Muscle of leg (tissue), 11 donors: Measurements from ENCODE around the gene TSPAN11. TPM values are rescaled to one million over a fixed set of nuclear protein-coding genes. Genes with fewer than 3 reads are reported as not detected.

Experiments used
- DNase-seq: peaks from one replicate; pipeline ENCODE4 v3.0.0; 2013
- H3K27ac ChIP-seq: one replicate; pipeline ENCODE4 v1.5.1; 2013; ENCODE audit warnings: mild to moderate bottlenecking, low read length, control low read depth
- H3K27me3 ChIP-seq: one replicate; pipeline ENCODE4 v1.6.1; 2013; ENCODE audit warnings: low read length; ENCODE audit not compliant: control insufficient read depth, insufficient read depth
- H3K36me3 ChIP-seq: one replicate; pipeline ENCODE4 v1.6.1; 2013; ENCODE audit warnings: low read length; ENCODE audit not compliant: control insufficient read depth, insufficient read depth
- H3K4me1 ChIP-seq: one replicate; pipeline ENCODE4 v1.6.1; 2013; ENCODE audit warnings: low read length; ENCODE audit not compliant: control insufficient read depth, insufficient read depth
- H3K4me3 ChIP-seq: one replicate; pipeline ENCODE4 v1.5.1; 2013; ENCODE audit warnings: low read length, control low read depth
- H3K9me3 ChIP-seq: replicated peaks from 2 replicates; pipeline ENCODE4 v1.6.1; 2013; ENCODE audit warnings: low read depth, low read length; ENCODE audit not compliant: control insufficient read depth
- WGBS: methylation state at CpG from one replicate; pipeline ENCODE4 v1.1.5; 2013; ENCODE audit warnings: missing lambda C conversion rate; ENCODE audit not compliant: insufficient coverage; 5-methylcytosine and 5-hydroxymethylcytosine counted together
- polyA plus RNA-seq, 8 donors: library from polyadenylated mRNA; unstranded; fragments of 120-200 nt; gene quantifications; one replicate each; pipeline versions ENCODE4 v1.2.1 to v1.2.3, GENCODE V29; 2013; ENCODE audit warnings: inconsistent platforms in 1 of 8, low replicate concordance in 1 of 8; ENCODE audit not compliant: insufficient read length in 8 of 8, insufficient read depth in 1 of 8
- total RNA-seq: library from RNA; stranded (reverse); fragments of 120-200 nt; gene quantifications from one replicate; pipeline ENCODE4 v1.2.4, GENCODE V29; 2013

Gene TSPAN11
- total and polyA plus RNA-seq, 9 donors: 4.7 to 19.6 (median 9.1) TPM

DNA sequence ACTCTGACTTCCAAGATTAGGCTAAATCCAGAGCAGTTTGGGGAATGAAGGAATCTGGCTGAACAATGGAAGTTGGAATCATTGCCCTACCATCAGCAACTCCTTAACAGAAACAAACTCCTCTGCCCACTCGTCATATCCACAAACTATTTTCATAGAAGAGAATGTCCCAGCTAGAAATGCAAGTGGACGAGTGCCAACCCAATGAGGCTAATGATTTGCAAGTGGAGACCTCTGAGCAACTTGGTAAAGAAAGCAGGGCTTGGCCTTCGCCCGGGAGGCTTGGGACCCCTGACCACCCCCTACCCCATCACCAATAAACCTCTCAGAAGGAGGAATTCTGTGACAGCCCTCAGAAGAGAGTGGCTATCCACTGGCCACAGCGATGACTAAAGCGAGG is 107.1 kb downstream of the TSPAN11 start:
- no peak overlapping the region for H3K4me3 ChIP-seq
- WGBS: 100% methylated on average over 2 of the region's 6 CpGs
- H3K36me3 ChIP-seq: no peaks in the 10 kb centered on the region
- peaks cover 8% of the 10 kb centered on the region for H3K4me1 ChIP-seq
- H3K9me3 ChIP-seq: no peaks in the 10 kb centered on the region
- no peaks in the 10 kb centered on the region for H3K27me3 ChIP-seq
- DNase-seq: no peak
- no peak overlapping the region for H3K27ac ChIP-seq

DNA sequence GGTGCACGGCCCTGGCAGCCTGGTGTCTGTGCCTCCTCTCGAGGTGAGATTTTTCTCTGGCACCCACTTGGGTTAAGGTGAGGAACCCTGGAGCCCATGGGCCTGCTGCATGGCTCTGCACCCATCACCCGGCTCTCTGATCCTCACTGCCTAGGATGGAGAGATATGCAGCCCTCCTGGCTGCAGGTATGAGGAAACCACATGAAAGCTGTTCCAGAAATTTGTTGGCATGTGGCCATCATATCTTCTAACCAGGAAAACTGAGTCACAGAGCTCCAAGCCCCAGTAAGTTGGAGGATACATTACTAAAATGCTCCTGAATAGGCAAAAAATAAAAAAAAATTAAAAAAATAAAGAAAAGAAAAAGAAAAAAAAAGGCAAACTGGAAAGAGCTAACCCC is 107.8 kb downstream of the TSPAN11 start:
- DNase-seq: no peak
- WGBS: 72% methylated on average over 3 of the region's 3 CpGs
- H3K4me3 ChIP-seq: no peak overlapping the region
- peaks cover 7% of the 10 kb centered on the region for H3K4me1 ChIP-seq
- no peaks in the 10 kb centered on the region for H3K9me3 ChIP-seq
- H3K27me3 ChIP-seq: no peaks in the 10 kb centered on the region
- H3K27ac ChIP-seq: no peak overlapping the region
- no peaks in the 10 kb centered on the region for H3K36me3 ChIP-seq

DNA sequence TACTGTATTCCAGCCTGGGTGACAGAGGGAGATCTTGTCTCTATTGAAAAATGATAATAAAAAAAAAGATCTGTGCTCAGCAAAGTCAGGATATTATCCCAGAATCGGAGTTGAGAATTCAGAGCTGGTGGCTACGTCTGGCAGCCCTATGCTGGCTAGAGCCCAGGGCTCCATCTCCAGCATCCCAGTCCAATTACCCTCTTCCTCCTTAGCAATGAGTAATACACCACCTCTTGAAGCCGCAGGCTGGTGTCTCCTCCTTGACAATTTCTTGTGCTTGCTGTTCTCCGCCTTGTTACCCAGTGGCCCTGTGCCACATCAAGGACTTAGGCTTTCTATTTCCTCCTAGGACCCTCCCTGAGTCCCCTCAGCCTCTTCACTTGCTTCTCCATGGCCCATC is 108.7 kb downstream of the TSPAN11 start:
- WGBS: 70% methylated on average over 3 of the region's 4 CpGs
- no peaks in the 10 kb centered on the region for H3K4me1 ChIP-seq
- no peaks in the 10 kb centered on the region for H3K9me3 ChIP-seq
- H3K27ac ChIP-seq: no peak overlapping the region
- DNase-seq: no peak
- no peaks in the 10 kb centered on the region for H3K27me3 ChIP-seq
- H3K4me3 ChIP-seq: no peak overlapping the region
- H3K36me3 ChIP-seq: no peaks in the 10 kb centered on the region

DNA sequence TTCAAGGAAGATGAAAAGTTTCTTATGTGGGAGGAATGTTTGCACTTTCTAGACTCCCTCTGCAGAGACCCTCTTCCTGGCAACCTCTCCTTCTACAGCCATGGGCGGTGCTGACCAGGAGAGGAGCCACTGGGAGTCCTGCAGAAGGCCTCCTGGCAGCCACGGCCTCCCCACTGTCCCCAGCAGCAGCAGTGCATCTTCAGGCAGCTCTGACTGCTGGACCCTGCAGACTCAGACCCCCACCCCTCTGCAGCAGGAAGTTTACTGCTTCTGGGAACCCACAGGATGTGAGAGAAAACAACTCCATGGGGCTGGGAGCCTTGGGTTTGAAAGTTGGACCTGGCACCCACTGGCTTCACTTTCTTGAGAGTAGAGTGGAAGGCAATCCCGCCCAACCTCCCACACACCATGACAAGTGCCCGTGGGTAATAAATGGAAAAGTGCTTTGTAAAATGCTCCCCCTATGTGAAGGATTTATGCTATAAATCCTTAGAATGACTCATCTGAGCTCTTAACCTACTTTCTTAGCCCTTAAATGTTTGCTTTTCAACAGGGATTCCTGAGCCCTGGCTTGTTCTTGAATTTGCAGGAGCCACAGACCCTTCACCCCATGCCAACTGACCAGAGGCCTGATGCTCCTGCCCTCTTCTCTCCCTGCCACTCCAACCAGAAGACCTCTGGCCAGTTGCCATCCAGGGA is 109.6 kb downstream of the TSPAN11 start:
- DNase-seq: no peak
- Histone ChIP-seq H3K27ac (no peak overlapping the region), H3K4me1 (no peaks in the 10 kb centered on the region), H3K27me3 (no peaks in the 10 kb centered on the region), H3K36me3 (no peaks in the 10 kb centered on the region), H3K9me3 (no peaks in the 10 kb centered on the region), H3K4me3 (no peak overlapping the region)
- WGBS: 33% methylated on average over 1 of the region's 4 CpGs

DNA sequence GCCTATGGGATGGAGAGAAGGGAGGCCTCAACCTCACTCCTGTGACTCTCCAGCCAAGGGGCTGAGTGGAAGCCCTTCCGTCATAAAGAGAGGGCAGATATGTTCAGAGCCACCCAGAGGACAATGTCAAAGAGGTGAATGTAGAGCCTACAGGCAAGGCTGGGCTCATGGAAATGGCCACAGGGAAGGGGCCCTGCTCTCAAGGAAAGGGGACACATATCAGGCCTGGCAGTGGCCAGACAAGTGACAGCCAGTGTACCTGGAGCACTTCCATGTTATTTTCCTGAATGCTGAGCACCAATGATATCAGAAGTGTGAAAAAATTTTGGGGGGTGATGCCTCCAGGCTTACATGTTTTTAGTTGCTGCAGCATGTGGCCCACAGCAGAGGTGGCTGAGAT is 110.5 kb downstream of the TSPAN11 start:
- Histone ChIP-seq H3K4me1 (no peaks in the 10 kb centered on the region), H3K27ac (no peak overlapping the region), H3K36me3 (no peaks in the 10 kb centered on the region)

DNA sequence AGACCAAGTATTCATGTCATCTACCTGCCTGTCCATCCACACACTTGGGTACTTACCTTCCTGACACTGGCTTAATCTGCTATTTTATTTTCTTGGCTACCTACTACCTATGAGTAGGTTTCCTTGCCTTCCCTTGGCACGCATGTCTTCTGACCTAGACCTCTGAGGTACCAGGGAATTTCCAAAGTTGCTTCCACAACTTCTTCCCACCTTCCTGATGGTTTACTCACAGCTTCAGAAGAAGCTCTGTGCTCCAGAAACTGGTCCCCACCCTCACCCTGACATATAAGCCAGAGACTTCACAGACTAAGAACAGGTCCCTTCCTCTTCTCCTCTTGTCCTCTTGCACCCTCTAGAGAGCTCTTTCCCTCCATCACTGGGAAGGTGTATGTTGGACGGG is 111.4 kb downstream of the TSPAN11 start:
- no peak overlapping the region for H3K27ac ChIP-seq
- DNase-seq: no peak
- H3K9me3 ChIP-seq: no peaks in the 10 kb centered on the region
- H3K27me3 ChIP-seq: no peaks in the 10 kb centered on the region
- no peak overlapping the region for H3K4me3 ChIP-seq
- WGBS: 100% methylated on average over 1 of the region's 2 CpGs
- H3K4me1 ChIP-seq: no peaks in the 10 kb centered on the region
- H3K36me3 ChIP-seq: no peaks in the 10 kb centered on the region

More for the DNA sequence above, 110.5 kb downstream of the TSPAN11 start:
- no peak for DNase-seq
- Histone ChIP-seq H3K9me3 (no peaks in the 10 kb centered on the region), H3K27me3 (no peaks in the 10 kb centered on the region), H3K4me3 (no peak overlapping the region)
- 80% methylated on average over 1 of the region's 1 CpG for WGBS

DNA sequence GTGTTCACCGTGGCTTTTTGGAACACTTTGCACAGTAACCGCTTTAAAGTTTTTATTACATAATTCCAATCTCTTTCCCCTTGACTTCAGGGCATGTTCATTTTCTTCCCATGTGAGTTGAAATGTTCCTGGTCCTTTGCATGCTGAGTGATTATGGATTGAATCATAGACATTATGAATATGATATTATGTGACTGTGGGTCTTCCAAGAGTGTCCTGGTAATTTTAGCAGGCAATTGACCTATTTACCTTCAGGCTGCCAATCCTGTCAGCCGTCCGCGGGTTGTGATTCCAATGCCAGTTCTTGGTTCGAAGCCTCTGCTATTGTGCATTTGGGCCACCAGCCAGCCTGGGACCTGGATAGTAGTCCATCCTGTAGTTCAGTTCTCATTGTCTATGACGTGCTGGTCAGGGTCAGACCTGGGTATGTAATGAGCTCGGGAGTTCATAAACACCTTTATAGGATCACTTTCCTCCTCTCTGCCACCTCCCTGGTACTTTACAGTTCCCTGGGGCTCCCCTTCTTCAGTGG is 114.6 kb downstream of the TSPAN11 start:
- 87% methylated on average over 4 of the region's 8 CpGs for WGBS
- no peak for DNase-seq
- Histone ChIP-seq H3K4me1 (no peaks in the 10 kb centered on the region), H3K4me3 (no peak overlapping the region), H3K9me3 (no peaks in the 10 kb centered on the region), H3K36me3 (no peaks in the 10 kb centered on the region), H3K27me3 (no peaks in the 10 kb centered on the region), H3K27ac (no peak overlapping the region)

Other genes with a start within 250 kb of the TSPAN11 start
- gene IPO8, start 230.9 kb upstream of the TSPAN11 start, total RNA-seq: 18.5 TPM
- gene IPO8, start 230.9 kb upstream of the TSPAN11 start, polyA plus RNA-seq: 10 to 100 TPM; 22.9 to 33.8 (median 28.7) TPM
- gene CAPRIN2, start 171.8 kb upstream of the TSPAN11 start, total RNA-seq: 20.3 TPM
- 10 to 100 TPM; 17.4 to 31.5 (median 22.2) TPM for gene CAPRIN2, start 171.8 kb upstream of the TSPAN11 start, polyA plus RNA-seq
- gene DDX11, start 147.1 kb downstream of the TSPAN11 start, total RNA-seq: 21.1 TPM
- gene DDX11, start 147.1 kb downstream of the TSPAN11 start, polyA plus RNA-seq: 10 to 100 TPM; 26.9 to 53.9 (median 32.2) TPM